ENCODE measurements around the gene LMCD1.

Gene LMCD1

GRCh38 chr3:8503461-8503860 is 1.8 kb downstream of the LMCD1 start:
- no peak overlapping the region for H3K4me3 ChIP-seq (ENCODE audit: low read depth, low read length)
- TF ChIP-seq CTCF (IDR thresholded peaks at IDR 0.05; ENCODE audit: control insufficient read depth, extremely low read depth, insufficient read depth), result no peak
- DNase-seq (ENCODE audit: low read depth), result no peak

- no peak for DNase-seq (ENCODE audit: low read depth)
These were observed 2.4 kb downstream of the LMCD1 start for GRCh38 chr3:8503871-8504610.

DNA sequence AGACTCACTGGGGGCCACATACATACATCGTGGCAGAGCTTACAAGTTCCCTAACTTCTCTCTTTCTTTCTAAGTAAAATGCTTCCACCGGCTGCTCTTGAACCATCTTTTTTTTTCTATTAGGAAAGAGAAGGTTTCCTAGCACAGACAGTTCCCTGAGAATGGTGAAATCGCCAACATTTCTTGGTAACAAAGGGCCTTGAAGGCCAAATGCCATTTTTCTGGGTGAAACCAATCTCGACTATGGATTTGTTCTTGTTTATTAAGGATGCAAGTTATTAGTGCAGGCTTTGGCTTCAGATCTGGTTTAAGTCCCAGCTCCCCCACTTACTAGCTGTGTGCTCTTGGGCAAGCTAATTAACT is 3.0 kb downstream of the LMCD1 start:
- no peak overlapping the region for H3K4me3 ChIP-seq (ENCODE audit: low read depth, low read length)
- DNase-seq (ENCODE audit: low read depth), result no peak
- no peak for TF ChIP-seq CTCF (IDR thresholded peaks at IDR 0.05; ENCODE audit: control insufficient read depth, extremely low read depth, insufficient read depth)

More at GRCh38 chr3:8503871-8504610, 2.4 kb downstream of the LMCD1 start:
- no peak for TF ChIP-seq CTCF (IDR thresholded peaks at IDR 0.05; ENCODE audit: control insufficient read depth, extremely low read depth, insufficient read depth)
- no peak overlapping the region for H3K4me3 ChIP-seq (ENCODE audit: low read depth, low read length)

- no peak overlapping the region for H3K4me3 ChIP-seq (ENCODE audit: low read depth, low read length)
- no peak for TF ChIP-seq CTCF (IDR thresholded peaks at IDR 0.05; ENCODE audit: control insufficient read depth, extremely low read depth, insufficient read depth)
- peak; percentile 99 for DNase-seq (ENCODE audit: low read depth)
These were observed 4.0 kb downstream of the LMCD1 start for GRCh38 chr3:8505621-8506020.

DNA sequence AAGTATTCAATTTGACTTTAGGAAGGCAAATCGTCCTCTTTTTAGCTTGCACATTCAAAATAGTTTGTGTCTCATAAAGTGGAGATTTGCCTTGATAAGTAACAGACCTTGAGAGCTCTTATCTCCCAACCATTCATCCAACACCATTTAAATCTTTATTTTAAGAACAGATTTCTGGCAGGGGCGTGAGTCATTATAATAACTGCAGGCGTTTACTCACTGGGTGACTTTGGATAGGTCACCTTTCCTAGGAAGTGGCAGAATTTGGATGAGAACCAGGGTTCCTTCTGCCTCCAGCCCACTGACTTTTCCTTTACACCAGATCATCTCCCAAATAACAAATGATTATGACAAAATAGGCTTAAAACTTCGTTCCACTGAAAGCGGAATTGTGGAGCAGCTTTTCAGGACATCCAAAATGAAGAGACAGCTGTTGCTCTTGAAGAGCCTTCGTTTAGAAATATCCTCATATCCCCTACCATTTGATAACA is 5.0 kb downstream of the LMCD1 start:
- H3K4me3 ChIP-seq (ENCODE audit: low read depth, low read length), result no peak overlapping the region
- peak; percentile 35 for DNase-seq (ENCODE audit: low read depth)
- TF ChIP-seq CTCF (IDR thresholded peaks at IDR 0.05; ENCODE audit: control insufficient read depth, extremely low read depth, insufficient read depth), result no peak

DNA sequence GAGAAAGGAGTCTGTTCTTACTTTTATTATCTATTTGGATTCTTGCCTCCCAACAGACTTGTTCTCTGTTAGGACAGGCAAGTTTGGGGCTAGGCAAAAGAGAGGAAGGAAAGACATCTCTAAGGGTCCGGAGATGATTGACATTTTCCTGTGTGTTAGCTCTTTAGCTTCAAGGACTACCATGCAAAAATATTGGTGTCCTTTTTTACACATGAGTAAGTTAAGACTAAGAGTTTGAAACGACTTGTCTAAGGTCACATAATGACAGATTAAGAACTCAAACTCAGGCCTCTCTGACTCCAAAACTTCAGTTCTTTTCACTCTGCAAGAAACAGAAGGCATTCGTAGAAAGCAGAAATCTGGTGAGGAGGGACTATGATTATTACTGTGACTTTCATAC is 5.9 kb downstream of the LMCD1 start:
- TF ChIP-seq CTCF (IDR thresholded peaks at IDR 0.05; ENCODE audit: control insufficient read depth, extremely low read depth, insufficient read depth), result no peak
- no peak for DNase-seq (ENCODE audit: low read depth)
- no peak overlapping the region for H3K4me3 ChIP-seq (ENCODE audit: low read depth, low read length)

DNA sequence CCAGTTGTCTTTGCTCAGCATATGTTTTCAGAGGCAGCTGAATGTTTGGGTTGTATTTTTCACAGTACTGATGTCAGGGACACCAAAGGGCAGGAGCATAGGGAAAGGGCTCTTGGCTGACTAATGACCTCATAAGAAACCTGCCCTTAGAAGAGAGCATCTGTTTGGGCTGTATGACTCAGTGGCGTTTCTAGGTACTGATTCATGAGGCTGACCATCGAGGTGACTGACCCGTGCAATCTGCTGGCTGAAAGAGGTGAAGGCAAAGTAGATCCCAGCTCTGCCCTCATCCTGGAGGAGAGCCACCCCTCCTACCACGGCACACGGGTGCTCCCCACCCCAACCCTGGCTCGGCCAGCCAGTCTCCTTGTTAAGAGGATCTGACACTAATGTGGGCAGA is 8.3 kb downstream of the LMCD1 start:
- DNase-seq (ENCODE audit: low read depth), result no peak
- TF ChIP-seq CTCF (IDR thresholded peaks at IDR 0.05; ENCODE audit: control insufficient read depth, extremely low read depth, insufficient read depth), result no peak
- no peak overlapping the region for H3K4me3 ChIP-seq (ENCODE audit: low read depth, low read length)

Measured in LNCaP clone FGC (cell line).